CD4-positive, alpha-beta T cell treated with Interleukin-6 for 4 hours (primary cell): ENCODE results near the gene JCAD.

Source experiments
- DNase-seq: peaks from one replicate; pipeline ENCODE4 v3.0.0-alpha.2; 2020; ENCODE audit warnings: mixed read lengths

The JCAD gene

GRCh38 chr10:29977171-29977570, 82.2 kb downstream of the JCAD start:
- DNase-seq, result no peak

DNA sequence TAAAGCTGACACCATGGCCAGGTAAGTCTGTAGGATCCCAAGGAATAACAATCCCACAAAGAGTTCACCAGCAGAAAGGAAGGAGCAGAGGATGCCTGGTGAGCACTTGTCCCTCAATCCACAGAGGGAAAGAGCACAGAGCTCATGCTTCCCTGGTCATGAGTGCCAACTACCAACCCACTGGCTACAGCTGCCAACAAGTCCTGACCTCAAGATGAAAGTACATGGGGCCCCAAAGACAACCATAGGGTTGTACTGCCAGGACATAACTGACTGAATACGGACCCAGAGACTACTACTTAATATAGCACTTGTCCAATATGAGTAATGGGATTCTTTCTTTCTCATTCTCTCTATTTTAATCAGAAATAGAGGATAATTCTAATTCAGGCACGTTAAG, 83.3 kb downstream of the JCAD start:
- DNase-seq, result no peak

- DNase-seq, result no peak
These were observed 84.6 kb downstream of the JCAD start for GRCh38 chr10:29974773-29975172.

DNA sequence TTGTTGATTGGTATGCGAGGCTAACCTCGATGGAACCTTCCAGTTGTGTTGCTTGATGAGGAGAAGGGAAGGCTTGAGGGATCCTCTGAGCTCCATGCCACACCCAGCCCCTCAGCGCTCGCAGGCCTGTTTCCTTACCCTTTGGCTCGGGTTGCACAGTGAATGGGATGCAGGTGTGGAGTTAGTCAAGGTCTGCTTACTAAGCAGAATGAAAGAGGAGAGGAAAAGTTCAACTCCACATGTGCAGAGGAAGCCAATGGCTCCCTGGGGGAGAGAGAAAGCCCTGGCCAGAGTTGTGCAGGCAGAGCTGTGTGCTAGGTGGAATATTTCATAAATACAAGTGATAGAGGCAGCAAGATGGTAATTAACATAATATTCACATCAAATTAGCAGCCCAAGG, 85.5 kb downstream of the JCAD start:
- DNase-seq, result no peak

- DNase-seq, result no peak
These were observed 88.8 kb downstream of the JCAD start for GRCh38 chr10:29970576-29970975.

DNA sequence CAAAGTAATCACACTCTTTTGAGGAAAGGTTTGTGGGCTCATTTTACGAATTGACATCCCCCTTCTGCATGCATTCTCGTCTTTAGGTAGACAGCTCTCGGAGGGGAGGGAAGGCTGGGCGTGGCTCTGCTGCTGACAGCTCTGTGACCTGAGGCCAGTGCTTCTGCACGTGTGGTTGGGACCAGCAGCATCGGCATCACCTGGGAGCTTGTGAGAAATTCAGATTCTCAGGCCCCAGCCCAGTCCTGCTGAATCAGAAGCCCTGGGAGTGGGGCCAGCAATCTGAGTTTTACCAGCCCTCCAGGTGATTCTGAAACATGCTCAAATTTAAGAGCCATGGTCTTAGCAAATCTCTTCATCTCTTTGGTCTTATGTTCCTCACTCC, 89.4 kb downstream of the JCAD start:
- no peak for DNase-seq

DNA sequence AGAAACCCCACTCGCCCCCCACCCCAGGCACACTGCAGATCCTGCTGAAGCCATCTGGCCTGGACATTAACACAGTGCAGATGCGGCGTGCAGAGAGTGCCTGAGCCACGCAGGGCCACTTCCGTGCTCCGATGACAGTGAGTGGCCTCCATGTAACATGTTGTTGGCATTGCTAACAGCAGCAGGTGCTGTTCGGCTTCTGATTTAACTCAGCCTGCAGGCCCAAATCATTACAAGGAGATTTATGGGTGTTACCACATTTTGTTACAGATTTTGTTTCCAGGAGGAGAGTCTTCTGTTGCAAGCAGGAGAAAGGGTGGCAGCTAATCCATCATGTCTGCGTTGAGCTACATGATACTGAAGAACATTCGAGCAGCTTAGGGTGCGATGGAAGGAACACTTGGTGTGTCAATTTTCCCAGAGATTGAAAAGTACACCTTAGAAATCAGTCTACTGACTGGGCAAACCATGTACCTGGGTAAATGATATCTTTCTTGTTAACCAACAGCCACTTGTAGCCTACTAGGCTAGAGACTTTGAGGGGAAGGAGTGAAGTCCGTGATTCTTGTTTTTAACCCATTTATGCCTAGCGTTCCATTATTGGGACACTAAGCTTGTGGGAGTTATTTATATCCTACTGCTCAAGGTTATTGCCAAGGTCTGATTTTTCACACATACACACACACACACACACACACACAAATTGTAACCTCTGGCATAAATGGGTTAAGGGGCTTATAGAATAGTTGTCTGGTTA, 90.0 kb downstream of the JCAD start:
- DNase-seq, result no peak

- no peak for DNase-seq
These were observed 90.8 kb downstream of the JCAD start for GRCh38 chr10:29968585-29968984.

DNA sequence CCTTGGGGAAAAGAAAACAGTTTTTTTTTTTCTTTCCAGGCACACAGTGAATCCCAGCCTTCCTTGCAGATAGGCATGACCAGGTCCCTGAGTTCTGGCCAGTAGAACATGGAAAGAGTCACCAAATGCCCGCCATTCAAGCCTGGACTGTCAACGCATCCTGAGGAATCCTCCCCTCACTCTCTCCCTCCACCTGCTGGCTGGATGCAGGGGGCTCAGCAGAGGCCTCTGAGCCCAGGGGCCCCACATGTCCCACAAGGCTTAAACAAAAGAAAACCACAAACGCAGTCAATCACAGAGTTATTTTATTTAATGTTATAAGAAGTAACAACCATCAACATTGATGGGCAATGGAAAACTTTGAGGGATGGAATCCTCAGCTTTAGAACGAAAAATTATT, 93.1 kb downstream of the JCAD start:
- no peak for DNase-seq
